Amygdala (tissue), 56 donors: ENCODE measurements around the gene ERI3.

Source experiments
- DNase-seq, 56 donors: peaks; one replicate each; lab custom pipeline; 2025; lab: John Stamatoyannopoulos, UW

The ERI3 gene, protein sequence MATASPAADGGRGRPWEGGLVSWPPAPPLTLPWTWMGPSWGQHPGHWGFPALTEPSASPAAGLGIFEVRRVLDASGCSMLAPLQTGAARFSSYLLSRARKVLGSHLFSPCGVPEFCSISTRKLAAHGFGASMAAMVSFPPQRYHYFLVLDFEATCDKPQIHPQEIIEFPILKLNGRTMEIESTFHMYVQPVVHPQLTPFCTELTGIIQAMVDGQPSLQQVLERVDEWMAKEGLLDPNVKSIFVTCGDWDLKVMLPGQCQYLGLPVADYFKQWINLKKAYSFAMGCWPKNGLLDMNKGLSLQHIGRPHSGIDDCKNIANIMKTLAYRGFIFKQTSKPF

DNA sequence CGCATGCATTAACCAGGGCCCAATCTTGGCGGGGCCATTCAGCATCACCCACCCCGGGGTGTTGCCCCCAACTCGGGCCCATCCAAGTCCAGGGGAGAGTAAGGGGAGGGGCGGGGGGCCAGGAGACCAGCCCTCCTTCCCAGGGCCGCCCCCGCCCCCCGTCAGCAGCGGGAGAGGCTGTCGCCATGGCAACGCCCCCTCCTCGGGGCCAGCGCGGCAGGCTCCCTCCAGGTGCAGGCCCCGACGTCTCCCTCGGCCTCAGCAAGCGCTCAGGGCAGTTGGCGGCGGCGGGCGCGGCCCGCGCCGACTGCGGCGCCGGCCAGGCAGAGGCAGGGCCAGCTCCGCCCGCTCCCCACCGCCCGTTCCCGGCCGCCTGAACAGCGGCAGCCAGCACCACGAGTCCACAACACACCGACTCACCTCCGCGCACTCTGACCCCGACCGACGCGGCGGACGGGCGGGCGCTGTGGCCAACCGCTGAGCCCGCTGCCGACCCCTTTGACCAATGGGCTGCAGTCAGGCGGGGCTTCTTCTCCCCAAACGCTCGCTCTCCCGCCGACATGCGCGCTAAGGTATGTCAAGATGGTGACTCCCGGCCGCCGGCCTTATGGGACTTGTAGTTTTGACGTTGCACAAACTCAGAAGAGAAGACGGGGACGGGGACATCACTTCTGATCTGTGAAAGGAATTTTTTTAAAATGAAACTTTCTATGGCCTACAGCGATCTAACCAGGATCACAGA is at the start of gene ERI3:
Gene ERI3, minus strand, starts transcription at position 418 of the 742 bp plus-strand sequence. Its CDS starts 231 bp downstream, at position 187.
- DNase-seq: peak; percentile 54 to 99 (median 96)

DNA sequence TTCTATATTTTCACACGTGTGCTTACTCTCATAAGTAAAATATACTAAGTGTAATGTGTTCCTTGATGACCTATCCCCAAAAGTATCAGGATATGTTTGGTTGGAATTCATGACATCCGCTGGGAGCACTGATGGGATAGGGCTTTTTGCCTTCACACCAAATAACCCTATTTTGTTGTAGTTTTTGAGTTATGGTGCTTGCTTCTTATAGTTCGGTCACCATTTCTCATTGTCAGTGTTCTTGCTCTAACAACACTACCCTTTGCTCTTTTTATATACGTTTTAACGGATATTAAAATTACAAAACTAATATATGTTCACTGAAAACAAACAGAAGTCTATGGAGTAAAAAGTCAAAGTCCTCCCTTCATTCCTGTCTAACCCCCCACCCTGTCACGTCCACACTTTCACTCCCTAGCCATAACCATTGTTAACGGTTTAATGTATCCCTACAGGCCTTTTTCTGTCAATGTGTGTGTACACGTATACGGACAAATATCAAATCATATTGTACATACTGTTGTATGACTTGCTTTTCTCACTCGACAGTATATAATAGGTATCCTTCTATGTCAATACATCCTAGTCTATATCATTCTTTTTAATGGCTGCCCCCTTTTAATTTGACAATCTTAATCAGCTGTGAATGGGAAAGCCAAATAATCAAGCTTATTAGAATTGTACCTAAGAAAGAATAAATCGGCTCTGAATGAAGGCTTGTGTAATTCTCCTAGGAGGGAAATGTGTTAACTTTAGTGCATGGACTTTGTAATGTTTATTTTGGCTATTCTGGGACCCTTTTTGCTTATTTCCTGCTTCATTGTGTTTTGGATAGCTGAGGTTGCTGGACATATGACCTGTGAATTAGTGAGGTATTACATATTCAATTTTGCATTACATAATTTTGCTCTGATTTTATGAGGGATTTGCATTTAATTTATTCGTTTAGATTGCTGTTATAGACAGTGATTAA is 46.5 kb upstream of the ERI3 start:
- no peak for DNase-seq

DNA sequence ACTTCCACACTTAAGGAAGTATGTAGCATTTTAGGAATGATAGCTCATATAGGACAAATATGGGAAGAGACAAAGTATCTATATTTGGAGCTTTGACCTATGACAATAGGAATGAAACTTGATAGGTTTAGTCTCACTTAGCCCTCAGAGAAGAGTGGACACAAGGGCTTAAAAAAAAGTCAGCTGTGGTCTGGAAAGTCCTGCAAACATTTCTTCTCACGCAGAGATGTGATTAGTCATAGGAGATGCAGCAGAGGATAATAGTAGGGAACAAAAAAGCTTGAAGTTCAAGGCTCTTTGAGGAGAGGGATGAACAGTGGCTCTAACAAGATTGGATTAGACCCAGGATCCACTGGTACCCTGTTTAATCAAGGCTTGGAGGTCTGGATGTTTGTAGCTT is 35.2 kb upstream of the ERI3 start:
- DNase-seq: no peak

DNA sequence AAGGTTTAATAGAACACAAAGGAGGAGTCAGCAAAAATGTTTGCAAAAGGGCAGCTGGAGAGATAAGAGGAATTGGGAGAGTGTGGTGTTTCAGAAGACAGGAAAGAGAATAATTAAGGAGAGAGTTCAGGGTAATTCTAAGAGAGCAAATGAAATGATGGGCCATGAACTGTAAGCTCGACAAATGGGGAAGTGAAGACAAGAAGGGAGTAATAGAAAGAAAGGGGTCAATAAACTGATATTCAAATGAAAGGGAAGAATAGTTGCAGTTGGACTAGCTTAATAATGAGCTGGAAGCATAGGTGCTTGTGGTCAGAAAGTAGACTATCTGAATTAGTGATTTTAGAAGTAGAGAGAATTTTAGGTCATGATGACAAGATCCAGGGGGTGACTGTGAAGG is 34.4 kb upstream of the ERI3 start:
- no peak for DNase-seq

DNA sequence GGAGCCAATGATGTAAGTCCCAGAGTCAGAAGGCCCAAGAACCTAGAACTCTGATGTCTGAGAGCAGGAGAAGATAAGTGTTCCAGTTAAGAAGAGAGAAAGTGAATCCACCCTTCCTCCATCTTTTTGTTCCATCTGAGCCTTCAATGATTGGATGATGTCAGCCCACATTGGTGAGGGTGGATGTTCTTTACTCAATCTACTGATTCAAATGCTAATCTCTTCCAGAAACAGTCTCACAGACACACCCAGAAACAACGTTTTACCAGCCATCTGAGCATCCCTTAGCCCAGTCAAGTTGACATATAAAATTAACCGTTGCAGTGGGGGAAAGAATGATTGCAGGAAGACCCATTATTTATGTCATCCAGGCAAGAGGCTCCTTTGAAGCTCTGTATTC is 33.5 kb upstream of the ERI3 start:
- DNase-seq: no peak

DNA sequence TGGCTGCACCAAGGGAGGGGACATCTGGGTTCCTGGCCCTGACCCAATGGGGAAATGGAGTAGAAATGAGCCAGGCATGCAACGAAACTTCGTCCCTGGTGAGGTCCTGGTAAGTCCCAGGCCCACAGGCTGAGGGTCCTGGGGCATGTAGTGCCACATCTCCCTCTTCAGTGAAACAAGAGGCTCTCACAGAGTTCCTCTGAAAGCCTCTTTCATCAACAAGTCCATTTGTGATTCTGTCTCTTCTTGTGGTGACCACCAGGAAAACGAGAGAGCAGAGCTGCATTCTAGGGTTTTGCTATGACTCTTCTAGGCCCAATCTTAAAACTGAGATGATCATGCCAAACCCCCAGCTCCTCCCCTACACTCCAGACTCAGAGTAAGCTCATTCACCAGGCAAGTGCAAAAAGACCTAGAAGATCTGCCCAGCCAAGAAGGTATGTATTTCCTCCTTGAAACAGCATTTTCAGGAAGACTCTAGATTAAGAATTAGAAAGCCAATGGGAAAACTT is 25.7 kb upstream of the ERI3 start:
- DNase-seq: peak in 6 of 56 donors; percentile 1 to 23 (median 14)

DNA sequence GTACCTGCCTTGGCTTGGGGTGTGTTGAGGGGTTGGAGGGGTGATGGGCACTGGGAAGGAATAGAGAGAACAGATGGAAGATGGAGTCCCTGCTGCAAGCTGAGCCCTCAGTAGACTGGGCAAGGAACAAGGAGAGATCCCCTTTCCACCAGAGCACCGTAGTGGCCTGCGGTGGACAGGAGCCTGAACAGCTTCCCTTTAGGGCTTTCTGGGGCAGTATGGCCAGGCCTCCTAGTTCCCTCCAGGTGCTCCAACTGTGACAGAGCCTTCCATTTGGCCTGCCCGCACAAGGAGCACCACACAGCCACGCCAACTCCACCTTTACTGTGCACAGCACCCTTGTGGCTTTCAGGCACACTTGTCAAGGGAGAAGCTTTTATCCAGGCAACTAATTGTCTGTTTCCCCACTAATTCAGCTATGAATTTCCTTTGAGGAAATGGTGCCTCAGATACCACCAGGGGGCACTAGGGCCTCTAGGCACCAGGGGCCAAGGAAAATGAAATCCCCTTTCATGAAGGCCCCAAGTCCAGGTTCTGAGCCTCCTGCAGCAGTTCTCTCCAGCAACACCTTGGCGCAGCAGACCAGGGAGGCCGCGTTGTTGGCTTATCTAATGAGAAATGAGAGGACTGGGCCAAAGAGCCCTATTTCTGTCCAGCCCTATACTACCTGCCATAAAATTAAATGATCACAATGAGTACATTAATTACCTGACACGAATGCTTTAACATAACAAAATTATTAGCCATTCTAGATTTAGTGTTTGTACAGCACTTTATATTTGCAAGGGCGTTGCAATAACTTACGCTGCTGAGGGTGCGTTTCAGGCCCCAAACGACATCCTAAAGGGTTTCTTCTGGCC is 23.1 kb upstream of the ERI3 start:
- DNase-seq: peak in 39 of 56 donors; percentile 7 to 77 (median 26)

DNA sequence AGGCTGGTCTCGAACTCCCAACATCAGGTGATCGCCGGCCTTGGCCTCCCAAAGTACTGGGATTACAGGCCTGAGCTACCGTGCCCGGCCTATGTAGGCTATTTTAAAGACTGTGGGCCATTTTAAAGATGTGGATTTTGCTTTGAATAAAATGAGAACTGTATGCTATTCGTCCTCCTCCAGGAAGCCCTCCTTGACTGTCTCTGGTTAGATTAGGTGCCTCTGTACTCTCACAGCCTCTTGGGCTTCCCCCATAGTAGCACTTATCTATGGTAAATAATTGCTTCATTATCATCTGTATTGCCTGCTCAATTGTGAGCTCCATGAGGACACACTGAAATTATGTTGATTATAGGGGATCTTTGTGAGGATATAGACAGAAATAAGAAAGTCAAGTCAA is 20.5 kb upstream of the ERI3 start:
- DNase-seq: no peak

DNA sequence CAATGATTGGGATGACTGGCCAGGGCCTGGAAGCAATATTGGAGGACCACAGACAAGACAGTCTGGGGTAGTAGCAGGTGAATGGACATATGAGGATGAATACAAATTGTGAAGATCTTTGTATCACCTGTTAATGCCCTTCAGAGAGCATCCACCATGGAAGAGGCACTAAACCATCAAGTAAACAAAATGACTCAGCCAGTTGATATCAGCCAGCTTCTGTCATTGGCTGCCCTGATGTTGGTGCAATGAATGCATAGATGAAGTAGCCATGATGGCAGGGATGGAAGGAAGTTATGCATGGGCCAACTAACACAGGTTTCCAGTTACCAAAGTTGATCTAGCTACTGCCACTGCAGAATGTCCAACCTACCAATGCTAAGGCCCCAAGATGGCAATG is 16.1 kb upstream of the ERI3 start:
- no peak for DNase-seq

DNA sequence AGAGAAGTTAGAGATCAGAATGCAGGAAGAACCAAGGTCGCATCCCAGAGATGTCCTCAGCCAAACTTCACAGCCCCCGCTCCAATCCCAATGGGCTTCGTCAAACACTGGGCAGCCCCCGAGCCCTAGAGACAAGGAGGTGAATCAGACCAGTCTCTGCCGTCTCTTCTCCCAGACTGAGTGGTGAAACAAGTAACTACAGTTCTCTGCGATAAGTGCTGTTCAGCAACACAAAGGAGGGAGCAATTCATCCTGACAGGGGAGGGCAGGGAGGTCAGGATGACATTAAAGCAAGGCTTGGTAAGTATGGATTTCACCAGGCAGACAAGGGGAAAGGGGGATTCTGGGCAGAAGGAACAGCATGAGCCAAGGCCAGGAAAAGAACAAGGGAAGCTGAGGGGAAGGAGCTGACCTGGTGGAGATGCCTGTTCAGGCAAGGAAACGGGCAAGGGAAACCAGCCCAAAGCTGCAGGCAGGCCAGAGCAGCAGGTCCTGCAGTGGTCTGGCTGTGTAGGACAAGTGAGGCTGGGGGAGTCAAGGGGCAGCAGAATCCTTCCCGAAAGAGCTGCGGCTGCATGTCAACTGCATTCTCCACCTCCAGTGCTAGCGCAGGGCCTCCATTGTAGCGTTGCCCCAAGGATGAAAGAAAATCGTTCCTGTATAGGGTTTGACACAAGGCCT is 13.6 kb upstream of the ERI3 start:
- no peak for DNase-seq

DNA sequence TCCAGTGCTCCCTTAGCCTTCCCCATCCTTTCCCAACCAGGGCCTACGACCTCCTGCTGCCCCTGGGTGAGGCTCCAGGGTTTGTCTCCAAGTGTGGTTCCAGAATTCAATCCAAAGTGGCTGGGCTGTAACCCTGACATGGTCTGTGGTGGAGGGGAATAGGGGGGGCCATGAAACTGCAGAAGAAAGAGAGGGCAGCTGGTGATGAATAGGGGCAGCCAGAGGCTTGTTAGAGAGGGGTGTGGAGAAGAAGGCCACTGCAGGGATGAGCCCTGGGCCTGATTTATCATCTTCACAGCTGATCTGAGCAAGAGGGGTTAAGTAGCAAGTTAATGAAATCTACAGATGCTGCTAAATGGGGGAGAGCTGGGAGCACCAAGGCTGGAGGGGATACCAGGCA is 12.9 kb upstream of the ERI3 start:
- DNase-seq: no peak

DNA sequence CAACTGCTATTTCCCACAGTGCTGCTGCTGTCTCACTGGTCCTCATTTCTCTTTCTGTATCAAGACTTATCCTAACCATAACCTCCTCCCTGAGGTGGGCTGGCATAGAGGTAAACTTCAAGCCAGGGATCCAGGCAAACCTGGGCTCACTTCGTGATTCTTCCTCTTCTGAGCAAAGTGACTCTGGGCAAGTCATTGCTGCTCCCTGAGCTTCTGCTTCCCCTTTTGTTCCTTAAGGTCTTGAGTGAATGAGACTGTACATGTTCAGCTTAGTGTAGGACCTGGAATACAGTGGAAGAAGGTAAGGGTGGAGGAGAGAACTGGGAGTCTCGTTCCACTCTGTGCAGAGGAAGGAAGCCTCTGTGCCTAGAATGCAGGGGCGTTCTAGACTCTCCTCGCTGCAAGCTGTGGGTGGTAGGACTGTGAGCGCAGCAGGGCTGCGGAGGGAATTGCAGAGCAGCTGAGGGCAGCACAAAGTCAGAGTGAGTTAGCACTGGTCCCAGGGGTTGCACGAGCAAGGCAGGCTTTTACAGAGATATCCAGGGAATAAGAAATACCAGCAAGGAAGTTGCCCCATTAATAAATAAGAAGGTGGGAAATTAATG is 11.4 kb upstream of the ERI3 start:
- no peak for DNase-seq

DNA sequence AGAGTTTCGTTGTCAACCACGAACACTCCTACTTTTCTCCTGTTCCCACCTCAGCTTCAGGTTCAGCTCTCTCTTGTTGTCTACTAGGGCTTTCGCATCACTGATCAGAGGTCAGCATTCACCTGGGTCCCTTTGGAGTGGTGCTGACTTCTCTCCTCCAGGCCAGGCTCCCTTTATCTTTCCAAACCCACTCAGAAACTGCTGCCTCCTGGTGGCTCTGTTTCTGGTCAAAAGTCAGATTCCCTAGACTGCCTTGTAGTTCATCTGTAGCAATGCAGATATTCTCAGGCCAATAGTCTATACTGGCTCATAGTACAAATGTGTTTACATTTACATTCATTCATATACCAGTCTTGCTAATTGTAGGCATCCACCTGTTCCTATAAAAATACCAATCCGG is 6.4 kb upstream of the ERI3 start:
- no peak for DNase-seq

DNA sequence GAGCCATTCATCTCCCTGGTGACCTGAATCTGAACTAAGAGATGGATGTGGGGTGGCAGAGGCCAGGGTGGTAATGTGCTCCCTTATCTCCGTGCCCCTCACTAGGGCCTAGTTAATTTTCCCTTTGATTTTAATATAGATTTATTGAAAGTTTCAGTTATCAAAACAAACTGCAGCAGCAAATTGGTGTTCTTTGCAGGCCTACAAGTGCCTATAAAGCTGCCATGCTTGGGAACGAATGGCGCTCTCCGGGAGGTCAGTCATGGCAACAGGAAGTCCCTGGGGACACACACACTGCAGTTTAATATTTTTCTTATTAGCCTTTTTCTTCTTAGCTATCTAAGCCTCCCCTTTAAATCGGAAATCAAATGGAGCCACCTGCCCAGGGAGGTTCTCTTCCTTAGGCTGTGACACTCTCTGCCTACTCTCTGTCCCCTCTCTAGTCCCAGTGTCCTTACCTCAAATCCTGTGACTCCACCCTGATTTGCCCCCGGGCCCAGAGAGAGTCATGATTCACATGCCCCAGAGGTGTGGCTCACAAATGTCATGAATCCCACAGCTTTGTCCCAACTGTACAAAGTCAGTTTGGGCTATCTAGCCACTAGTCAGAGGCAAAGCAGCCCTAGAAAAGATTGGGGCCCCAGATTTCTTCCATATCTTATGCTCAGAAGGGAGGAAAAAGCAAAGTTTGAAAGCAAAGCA is 4.3 kb upstream of the ERI3 start:
- no peak for DNase-seq

DNA sequence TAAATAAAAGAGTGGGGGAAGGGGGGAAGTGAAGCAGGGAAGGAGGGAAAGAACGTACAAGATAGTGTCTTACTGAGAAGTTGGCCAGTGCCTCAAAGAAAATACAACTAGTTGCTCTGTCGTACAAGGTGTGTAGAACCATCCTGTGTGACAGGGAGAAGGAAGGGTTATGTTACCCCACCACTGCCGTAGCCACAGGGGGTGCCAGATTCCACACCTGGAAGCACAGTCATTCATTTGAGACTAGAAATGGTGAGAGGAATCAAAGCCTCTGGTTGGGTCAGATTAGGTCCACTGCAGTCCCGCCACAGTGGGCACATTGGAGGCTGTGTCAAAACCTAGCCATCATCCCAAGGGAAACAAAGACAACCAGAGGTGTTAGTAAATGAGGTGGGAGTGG is 2.7 kb upstream of the ERI3 start:
- no peak for DNase-seq

DNA sequence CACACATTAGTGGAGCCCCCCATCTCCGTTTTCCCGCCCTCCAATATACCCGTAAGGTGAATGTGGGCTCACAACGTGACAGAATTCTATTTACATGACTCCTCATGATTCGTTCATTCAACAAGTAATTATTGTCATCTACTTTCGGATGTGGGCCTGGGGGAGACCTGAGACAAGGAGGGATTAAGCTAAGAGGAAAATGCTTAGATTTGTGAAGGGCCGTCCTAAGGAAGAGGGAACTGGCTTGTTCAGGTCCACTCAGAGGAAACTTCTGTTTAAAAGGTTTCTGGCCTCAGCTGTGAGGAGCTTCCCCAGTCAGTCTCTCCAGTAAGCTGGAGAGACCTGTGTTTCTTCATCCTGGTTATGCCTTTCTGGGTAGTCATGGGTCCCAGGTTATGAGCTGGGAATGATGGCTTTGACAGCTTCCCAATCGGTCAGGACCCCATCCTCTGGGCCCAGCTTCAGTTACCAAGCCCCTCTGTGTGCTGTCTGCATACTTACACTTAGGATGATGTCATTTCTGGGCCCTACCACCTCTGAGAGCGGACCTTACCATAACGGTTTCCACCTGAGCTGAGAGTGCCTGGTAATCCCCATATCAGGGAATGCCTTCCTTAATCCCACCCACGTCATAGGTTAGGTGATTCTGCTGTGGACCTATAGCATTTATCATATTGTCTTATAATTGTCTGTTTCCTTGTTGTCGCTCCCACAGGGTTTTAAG is 687 bp upstream of the ERI3 start:
- DNase-seq: no peak

DNA sequence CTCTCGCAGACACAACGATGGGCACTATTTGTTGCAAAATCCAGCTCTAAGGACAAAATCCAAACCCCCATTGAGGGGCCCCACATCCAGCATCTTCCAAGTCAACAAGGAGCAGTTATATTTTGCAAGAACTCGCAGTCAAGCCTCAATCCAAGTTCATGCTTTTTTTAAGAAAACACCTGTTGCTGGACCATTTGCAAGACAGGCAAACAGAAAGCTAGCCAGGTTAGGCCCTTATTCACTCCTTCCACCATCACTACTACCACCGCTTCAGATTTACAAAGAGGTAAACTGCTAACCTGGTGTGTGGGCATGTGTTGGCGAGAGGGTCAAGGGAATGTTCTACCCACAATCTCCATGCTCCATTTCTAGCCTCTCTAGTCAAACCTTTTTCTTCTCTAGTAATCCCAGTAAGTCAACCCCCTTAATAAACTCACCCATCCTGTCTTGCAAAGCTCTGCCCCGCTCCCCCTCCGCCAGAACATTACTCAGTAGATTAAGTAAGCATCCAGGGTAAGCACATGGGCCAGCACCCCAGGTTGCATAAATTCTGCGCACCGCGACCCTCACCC is 703 bp downstream of the ERI3 start:
- DNase-seq: no peak
